Measurements from ENCODE around the gene C3orf49.

The C3orf49 gene

GRCh38 chr3:63896332-63897030, 77.4 kb downstream of the C3orf49 start:
- no peak overlapping the region for H3K9ac ChIP-seq (ENCODE audit: low read length)
- H3K27ac ChIP-seq (ENCODE audit: low read depth, low read length), result no peak overlapping the region

More at GRCh38 chr3:63896332-63897030, 77.4 kb downstream of the C3orf49 start:
- Histone ChIP-seq H3K4me1 (ENCODE audit: control insufficient read depth, insufficient read depth, low read length) (peaks cover 3% of the 10 kb centered on the region), H3K36me3 (ENCODE audit: control insufficient read depth, insufficient read depth, low read length) (peaks cover 3% of the 10 kb centered on the region), H3K27me3 (ENCODE audit: control insufficient read depth, insufficient read depth, low read length) (no peaks in the 10 kb centered on the region), H3K4me3 (ENCODE audit: low read length) (no peak overlapping the region)
